ENCODE measurements around the gene PXMP4. TPM values are rescaled to one million over a fixed set of nuclear protein-coding genes. Genes with fewer than 3 reads are reported as not detected.

Gene PXMP4
- total and polyA plus RNA-seq, 9 of the 15 experiments (the other 6 are each of a cell fraction or from before 2014, with no cell fraction given) = 4.8 to 29.1 (median 6.8) TPM

GRCh38 chr20:33689493-33689892 is 30.6 kb downstream of the PXMP4 start:
- Histone ChIP-seq H3K79me2 (ENCODE audit: control insufficient read depth, insufficient read depth, low read length) (peaks cover 12% of the 10 kb centered on the region), H3K9me1 (ENCODE audit: control insufficient read depth, insufficient read depth, low read length) (no peaks in the 10 kb centered on the region), H3K4me3 (no peak overlapping the region), H3K4me1 (replicated peaks in 1 of 2; ENCODE audit: control insufficient read depth in 2 of 2, insufficient read depth in 2 of 2, low read length in 2 of 2) (peaks cover 40 to 56% of the 10 kb centered on the region in 2 experiments), H3K27me3 (ENCODE audit: control insufficient read depth in 2 of 2, insufficient read depth in 2 of 2, low read length in 2 of 2) (no peaks in the 10 kb centered on the region), H3K9me3 (replicated peaks; ENCODE audit: control insufficient read depth, insufficient read depth, low read depth, low read length) (no peaks in the 10 kb centered on the region), H3K27ac (ENCODE audit: extremely low read depth, low read depth, low read length) (peak overlapping the region; percentile 51), H4K20me1 (replicated peaks; ENCODE audit: control insufficient read depth, insufficient read depth, low read length) (peaks cover 10% of the 10 kb centered on the region; the same call in 1 of the 2 replicates), H3K4me2 (ENCODE audit: insufficient read depth, low read length) (peak overlapping the region; percentile 56; the same call in 1 of the 2 replicates), H2AFZ (ENCODE audit: low read depth, low read length) (no peak overlapping the region), H3K36me3 (ENCODE audit: control insufficient read depth, insufficient read depth, low read length) (no peaks in the 10 kb centered on the region), H3K9ac (ENCODE audit: insufficient read depth in 1 of 2, low read depth in 2 of 2, low read length in 2 of 2) (no peak overlapping the region)
- ATAC-seq = no peak
- CTCF ChIA-PET (ENCODE audit: low intra/inter-chr PET ratio) = no interaction called here
- TF ChIP-seq CREBBP (IDR thresholded peaks at IDR 0.05; ENCODE audit: low read depth, low read length) (no peak), RAD51 (IDR thresholded peaks at IDR 0.05; ENCODE audit: borderline replicate concordance, low read depth) (0 out of 2 replicates have a peak, but pooled peaks have one; percentile 6), ZBTB11 (CRISPR knock-in tag; IDR thresholded peaks at IDR 0.05) (peak in 1 of 3 experiments; percentile 11; a peak in 1 of 6 replicates), ZBTB40 (IDR thresholded peaks at IDR 0.05) (peak; percentile 8; the same call in 1 of the 2 replicates), ZBTB40 (CRISPR knock-in tag; IDR thresholded peaks at IDR 0.05) (no peak)
- POLR2A ChIA-PET = interaction anchor here (1.0 to 1.3 kb wide), 3 partner anchors 10 to 70 kb away, joined by 3 to 5 read pairs (median 3); no protein-coding TSS in a partner anchor
- WGBS (ENCODE audit: insufficient coverage, low coverage, missing lambda C conversion rate) = 19% methylated on average over 1 of the region's 1 CpG
- no peak for FAIRE-seq
- no peak for DNase-seq (ENCODE audit: extremely low read depth in 1 of 4, low spot score in 3 of 4)
- BruUV-seq (replicated peaks) = no TSS peak
- intact Hi-C loops (cut with micrococcal nuclease) = loop anchor here (5.0 kb wide), 2 partner anchors 43 to 123 kb away; partner anchors contain the start of genes CHMP4B and ZNF341
- in situ Hi-C loops (cut with MboI) = no loop called here
